Neural progenitor cell (in vitro differentiated cells): Measurements from ENCODE around the gene ZNF100.
"Not testable (repeated sequence)": the region's sequence is repeated elsewhere in the genome, so short reads cannot be mapped to it uniquely, and the experiment has no call there.

Experiments used
- CTCF ChIP-seq: fragments of 200-600 bp; sonication (generic); IDR thresholded peaks from 2 replicates; pipeline ENCODE4 v1.5.1; 2017; ENCODE audit warnings: antibody characterized with exemption, mild to moderate bottlenecking
- EZH2 ChIP-seq: fragments of 200-600 bp; sonication (generic); IDR thresholded peaks from 2 replicates; pipeline ENCODE4 v1.6.1; 2017; ENCODE audit warnings: antibody characterized with exemption, mild to moderate bottlenecking, moderate library complexity

DNA sequence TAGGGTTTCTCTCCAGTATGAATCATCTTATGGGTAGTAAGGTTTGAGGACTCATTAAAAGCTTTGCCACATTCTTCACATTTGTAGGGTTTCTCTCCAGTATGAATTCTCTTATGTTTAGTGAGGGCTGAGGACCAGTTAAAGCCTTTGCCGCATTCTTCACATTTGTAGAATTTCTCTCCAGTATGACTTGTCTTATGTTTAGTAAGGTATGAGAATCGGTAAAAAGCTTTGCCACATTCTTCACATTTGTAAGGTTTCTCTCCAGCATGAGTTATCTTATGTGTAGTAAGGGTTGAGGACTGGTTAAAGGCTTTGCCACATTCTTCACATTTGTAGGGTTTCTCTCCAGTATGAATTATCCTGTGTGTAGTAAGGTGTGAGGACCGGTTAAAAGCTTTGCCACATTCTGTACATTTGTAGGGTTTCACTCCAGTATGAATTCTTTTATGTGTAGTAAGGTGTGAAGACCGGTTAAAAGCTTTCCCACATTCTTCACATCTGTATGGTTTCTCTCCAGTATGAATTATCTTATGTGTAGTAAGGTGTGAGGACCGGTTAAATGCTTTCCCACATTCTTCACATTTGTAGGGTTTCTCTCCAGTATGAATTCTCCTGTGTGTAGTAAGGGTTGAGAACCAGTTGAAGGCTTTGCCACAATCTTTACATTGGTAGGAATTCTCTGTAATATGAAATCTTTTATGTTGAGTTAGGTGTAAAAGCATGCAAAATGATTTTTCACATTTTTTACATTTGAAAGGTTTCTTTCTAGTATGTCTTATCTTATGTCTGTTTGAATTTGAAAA is 40.2 kb downstream of the ZNF100 start:
- TF ChIP-seq EZH2, CTCF: not testable (repeated sequence)
